ENCODE measurements around the gene MYNN.

Gene MYNN

DNA sequence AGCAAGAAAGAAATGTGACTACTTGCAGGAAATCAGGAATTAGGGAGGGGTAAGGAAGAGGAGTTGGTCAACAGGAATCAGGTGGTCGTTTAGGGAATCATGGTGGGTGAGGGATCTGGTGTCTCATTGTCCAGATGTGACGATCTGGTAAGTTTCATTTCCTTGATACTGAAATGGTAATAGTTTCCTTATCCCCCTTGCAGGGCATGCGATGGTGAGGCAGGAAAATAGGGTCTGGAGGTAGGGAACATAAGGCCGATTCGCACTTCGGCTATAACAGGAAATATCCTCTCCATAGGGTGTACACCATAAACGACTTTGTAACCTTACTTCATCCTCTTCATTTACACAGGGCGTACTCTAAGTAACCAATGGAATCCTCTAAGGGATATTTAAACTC is 40.1 kb downstream of the MYNN start:
- Histone ChIP-seq H3K27me3 (ENCODE audit: low read depth, low read length) (no peaks in the 10 kb centered on the region), H3K27ac (ENCODE audit: low read length) (no peak overlapping the region), H3K4me1 (ENCODE audit: control insufficient read depth in 1 of 2, insufficient read depth in 2 of 2, low read length in 2 of 2) (peaks cover 0 to 20% of the 10 kb centered on the region in 2 donors), H3K4me3 (ENCODE audit: low read depth in 1 of 2, low read length in 2 of 2) (peak overlapping the region; percentile 66 to 86), H3K9me3 (ENCODE audit: control insufficient read depth in 1 of 2, low read length in 2 of 2) (peaks cover 0 to 5% of the 10 kb centered on the region in 2 donors), H3K36me3 (ENCODE audit: control insufficient read depth in 1 of 2, insufficient read depth in 2 of 2, low read length in 2 of 2) (no peaks in the 10 kb centered on the region)

DNA sequence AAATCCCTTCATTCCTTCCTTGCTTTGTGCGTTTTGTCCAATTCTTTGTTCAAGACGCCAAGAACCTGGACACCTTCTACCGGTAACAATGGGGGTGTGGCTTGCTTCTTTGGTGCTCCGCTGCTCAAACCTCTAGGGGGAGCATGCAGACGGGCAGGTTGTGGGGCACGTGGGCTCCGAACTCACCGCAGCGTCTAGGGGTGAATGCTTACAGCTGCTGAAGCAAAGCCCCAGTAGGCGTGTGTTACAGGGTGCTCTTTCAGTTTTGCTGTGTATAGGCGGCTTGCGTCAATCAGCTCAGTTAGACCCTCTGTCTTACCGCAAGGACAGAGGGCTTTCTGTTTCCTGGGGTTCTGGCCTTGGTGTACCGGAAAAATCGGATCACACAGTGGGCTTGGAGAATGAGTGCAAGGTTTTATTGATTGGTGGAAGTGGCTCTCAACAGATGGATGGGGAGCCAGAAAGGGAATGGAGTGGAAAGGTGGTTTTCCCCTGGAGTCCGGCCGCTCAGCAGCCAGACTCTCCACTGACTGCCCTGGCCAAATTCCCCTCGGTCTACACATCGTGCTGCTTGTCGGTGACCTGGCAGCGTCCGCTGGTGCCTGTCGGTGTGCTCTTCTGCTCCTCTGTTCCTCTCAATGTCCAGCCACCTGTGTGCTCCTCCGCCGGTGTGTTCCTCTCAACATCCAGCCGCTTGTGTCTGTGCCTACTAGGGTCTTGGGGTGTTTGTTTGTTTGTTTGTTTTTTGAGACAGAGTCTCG is 40.7 kb downstream of the MYNN start:
- peaks cover 0 to 20% of the 10 kb centered on the region in 2 donors for H3K4me1 ChIP-seq (ENCODE audit: control insufficient read depth in 1 of 2, insufficient read depth in 2 of 2, low read length in 2 of 2)
- H3K27me3 ChIP-seq (ENCODE audit: low read depth, low read length) = no peaks in the 10 kb centered on the region
- no peaks in the 10 kb centered on the region for H3K36me3 ChIP-seq (ENCODE audit: control insufficient read depth in 1 of 2, insufficient read depth in 2 of 2, low read length in 2 of 2)
- no peak overlapping the region for H3K27ac ChIP-seq (ENCODE audit: low read length)
- H3K9me3 ChIP-seq (ENCODE audit: control insufficient read depth in 1 of 2, low read length in 2 of 2) = peaks cover 0 to 5% of the 10 kb centered on the region in 2 donors
- peak overlapping the region; percentile 66 to 86 for H3K4me3 ChIP-seq (ENCODE audit: low read depth in 1 of 2, low read length in 2 of 2)

DNA sequence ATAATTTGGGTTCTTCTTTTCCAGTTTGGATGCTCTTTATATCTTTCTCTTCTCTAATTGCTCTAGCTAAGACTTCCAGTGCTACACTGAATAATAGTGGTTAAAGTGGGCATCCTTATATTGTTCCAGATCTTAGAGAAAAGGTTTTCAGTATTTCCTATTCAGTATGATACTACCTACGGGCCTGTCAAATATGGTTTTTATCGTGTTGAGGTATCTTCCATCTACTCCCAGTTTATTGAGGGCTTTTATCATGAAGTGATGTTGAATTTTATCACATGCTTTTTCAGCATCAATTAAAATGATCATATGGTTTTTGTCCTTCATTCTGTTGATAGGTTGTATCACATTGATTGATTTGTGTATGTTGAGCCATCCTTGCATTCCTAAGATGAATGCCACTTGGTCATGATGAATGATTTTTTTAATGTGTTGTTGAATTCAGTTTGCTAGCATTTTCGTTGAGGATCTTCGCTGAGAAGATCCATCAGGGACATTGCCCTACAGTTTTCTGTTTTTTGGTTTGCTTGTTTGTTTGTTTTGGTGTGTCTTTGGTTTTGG is 42.5 kb downstream of the MYNN start:
- Histone ChIP-seq H3K4me1 (ENCODE audit: control insufficient read depth in 1 of 2, insufficient read depth in 2 of 2, low read length in 2 of 2) (peaks cover 0 to 20% of the 10 kb centered on the region in 2 donors), H3K9me3 (ENCODE audit: control insufficient read depth in 1 of 2, low read length in 2 of 2) (peaks cover 0 to 5% of the 10 kb centered on the region in 2 donors), H3K27ac (ENCODE audit: low read length) (no peak overlapping the region), H3K4me3 (ENCODE audit: low read depth in 1 of 2, low read length in 2 of 2) (no peak overlapping the region), H3K36me3 (ENCODE audit: control insufficient read depth in 1 of 2, insufficient read depth in 2 of 2, low read length in 2 of 2) (no peaks in the 10 kb centered on the region), H3K27me3 (ENCODE audit: low read depth, low read length) (no peaks in the 10 kb centered on the region)

DNA sequence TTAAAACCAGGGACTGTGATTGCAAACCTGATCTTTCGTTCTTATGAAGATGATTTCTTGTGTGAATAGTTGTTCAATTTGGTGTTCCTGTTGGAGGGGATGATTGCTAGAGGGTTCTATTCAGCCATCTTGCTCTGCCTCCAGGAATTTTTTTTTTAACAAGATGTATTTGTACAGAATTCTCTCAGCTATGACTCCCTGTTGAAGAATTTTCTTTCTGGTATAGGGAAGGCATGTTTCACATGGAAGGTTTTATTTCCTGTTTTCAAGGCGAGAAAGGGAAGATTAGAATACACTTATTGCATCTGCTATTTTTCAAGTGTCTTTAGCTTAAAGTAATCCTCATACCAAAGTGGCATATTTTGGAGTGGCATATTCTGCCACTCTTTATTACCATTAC is 45.1 kb downstream of the MYNN start:
- H3K36me3 ChIP-seq (ENCODE audit: control insufficient read depth in 1 of 2, insufficient read depth in 2 of 2, low read length in 2 of 2) = no peaks in the 10 kb centered on the region
- H3K27ac ChIP-seq (ENCODE audit: low read length) = no peak overlapping the region
- H3K4me3 ChIP-seq (ENCODE audit: low read depth in 1 of 2, low read length in 2 of 2) = no peak overlapping the region
- H3K4me1 ChIP-seq (ENCODE audit: control insufficient read depth in 1 of 2, insufficient read depth in 2 of 2, low read length in 2 of 2) = peaks cover 0 to 4% of the 10 kb centered on the region in 2 donors
- H3K27me3 ChIP-seq (ENCODE audit: low read depth, low read length) = no peaks in the 10 kb centered on the region
- peaks cover 0 to 5% of the 10 kb centered on the region in 2 donors for H3K9me3 ChIP-seq (ENCODE audit: control insufficient read depth in 1 of 2, low read length in 2 of 2)

DNA sequence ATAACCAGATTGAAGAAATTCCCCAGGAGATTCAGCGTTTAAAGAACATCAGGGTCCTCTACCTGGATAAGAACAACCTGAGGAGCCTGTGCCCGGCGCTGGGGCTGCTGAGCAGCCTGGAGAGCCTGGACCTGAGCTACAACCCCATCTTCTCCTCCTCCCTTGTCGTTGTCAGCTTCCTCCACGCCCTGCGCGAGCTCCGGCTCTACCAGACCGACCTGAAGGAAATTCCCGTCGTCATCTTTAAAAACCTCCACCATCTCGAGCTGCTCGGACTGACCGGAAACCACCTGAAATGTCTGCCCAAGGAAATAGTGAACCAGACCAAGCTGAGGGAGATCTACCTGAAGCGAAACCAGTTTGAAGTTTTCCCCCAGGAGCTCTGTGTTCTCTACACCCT is 48.9 kb downstream of the MYNN start:
- no peaks in the 10 kb centered on the region for H3K9me3 ChIP-seq (ENCODE audit: control insufficient read depth in 1 of 2, low read length in 2 of 2)
- no peak overlapping the region for H3K4me3 ChIP-seq (ENCODE audit: low read depth in 1 of 2, low read length in 2 of 2)
- no peaks in the 10 kb centered on the region for H3K36me3 ChIP-seq (ENCODE audit: control insufficient read depth in 1 of 2, insufficient read depth in 2 of 2, low read length in 2 of 2)
- no peaks in the 10 kb centered on the region for H3K27me3 ChIP-seq (ENCODE audit: low read depth, low read length)
- no peaks in the 10 kb centered on the region for H3K4me1 ChIP-seq (ENCODE audit: control insufficient read depth in 1 of 2, insufficient read depth in 2 of 2, low read length in 2 of 2)
- no peak overlapping the region for H3K27ac ChIP-seq (ENCODE audit: low read length)

DNA sequence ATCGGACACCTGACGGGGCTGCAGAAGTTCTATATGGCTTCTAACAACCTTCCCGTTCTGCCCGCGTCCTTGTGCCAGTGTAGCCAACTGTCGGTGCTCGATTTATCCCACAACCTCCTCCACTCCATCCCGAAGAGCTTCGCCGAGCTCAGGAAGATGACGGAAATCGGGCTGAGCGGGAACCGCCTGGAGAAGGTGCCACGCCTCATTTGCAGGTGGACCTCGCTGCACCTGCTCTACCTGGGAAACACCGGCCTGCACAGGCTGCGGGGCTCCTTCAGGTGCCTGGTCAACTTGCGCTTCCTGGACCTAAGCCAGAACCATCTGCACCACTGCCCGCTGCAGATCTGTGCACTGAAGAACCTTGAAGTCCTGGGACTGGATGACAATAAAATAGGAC is 49.3 kb downstream of the MYNN start:
- no peaks in the 10 kb centered on the region for H3K27me3 ChIP-seq (ENCODE audit: low read depth, low read length)
- no peak overlapping the region for H3K27ac ChIP-seq (ENCODE audit: low read length)
- no peaks in the 10 kb centered on the region for H3K36me3 ChIP-seq (ENCODE audit: control insufficient read depth in 1 of 2, insufficient read depth in 2 of 2, low read length in 2 of 2)
- H3K4me1 ChIP-seq (ENCODE audit: control insufficient read depth in 1 of 2, insufficient read depth in 2 of 2, low read length in 2 of 2) = no peaks in the 10 kb centered on the region
- no peaks in the 10 kb centered on the region for H3K9me3 ChIP-seq (ENCODE audit: control insufficient read depth in 1 of 2, low read length in 2 of 2)
- H3K4me3 ChIP-seq (ENCODE audit: low read depth in 1 of 2, low read length in 2 of 2) = no peak overlapping the region

DNA sequence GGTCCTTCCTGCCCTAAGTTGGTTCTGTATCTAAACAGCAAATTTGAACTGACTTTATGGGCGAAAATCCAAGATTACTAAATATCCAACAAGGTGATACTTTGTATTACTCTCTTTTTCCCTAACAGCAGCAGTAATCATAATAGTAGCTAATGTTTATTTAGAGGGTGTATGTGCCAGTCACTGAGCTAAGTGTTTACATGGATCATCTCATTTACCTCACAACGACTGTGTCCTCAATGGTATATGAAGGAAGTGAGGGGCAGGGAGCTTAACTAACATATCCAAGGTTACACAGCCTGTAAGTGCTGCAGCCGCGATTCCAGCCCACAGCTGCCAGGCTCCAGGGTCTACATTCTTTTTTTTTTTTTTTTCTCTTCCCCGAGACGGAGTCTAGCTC is 49.8 kb downstream of the MYNN start:
- H3K27me3 ChIP-seq (ENCODE audit: low read depth, low read length) = no peaks in the 10 kb centered on the region
- H3K4me3 ChIP-seq (ENCODE audit: low read depth in 1 of 2, low read length in 2 of 2) = no peak overlapping the region
- H3K36me3 ChIP-seq (ENCODE audit: control insufficient read depth in 1 of 2, insufficient read depth in 2 of 2, low read length in 2 of 2) = no peaks in the 10 kb centered on the region
- no peak overlapping the region for H3K27ac ChIP-seq (ENCODE audit: low read length)
- H3K9me3 ChIP-seq (ENCODE audit: control insufficient read depth in 1 of 2, low read length in 2 of 2) = no peaks in the 10 kb centered on the region
- H3K4me1 ChIP-seq (ENCODE audit: control insufficient read depth in 1 of 2, insufficient read depth in 2 of 2, low read length in 2 of 2) = no peaks in the 10 kb centered on the region

DNA sequence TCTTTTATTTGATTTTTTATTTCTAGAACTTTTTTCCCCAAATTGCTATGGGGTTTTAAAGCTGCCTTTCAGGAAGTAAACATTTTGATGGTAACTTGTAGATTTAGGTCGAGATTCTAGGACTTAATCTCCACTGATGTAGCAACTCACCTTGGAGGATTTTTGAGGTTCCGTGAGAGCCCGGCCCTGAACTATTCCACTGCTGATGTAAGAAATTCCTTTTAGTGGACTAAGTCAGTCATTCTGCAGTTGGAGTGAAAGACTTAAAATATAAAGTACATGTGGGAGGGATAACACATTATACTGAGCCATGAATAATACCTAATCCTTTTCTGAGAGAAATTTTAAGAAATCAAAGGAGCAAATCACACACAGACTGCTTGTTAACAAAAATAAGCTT is 52.1 kb downstream of the MYNN start:
- Histone ChIP-seq H3K4me3 (ENCODE audit: low read depth in 1 of 2, low read length in 2 of 2) (no peak overlapping the region), H3K4me1 (ENCODE audit: control insufficient read depth in 1 of 2, insufficient read depth in 2 of 2, low read length in 2 of 2) (no peaks in the 10 kb centered on the region), H3K9me3 (ENCODE audit: control insufficient read depth in 1 of 2, low read length in 2 of 2) (no peaks in the 10 kb centered on the region), H3K36me3 (ENCODE audit: control insufficient read depth in 1 of 2, insufficient read depth in 2 of 2, low read length in 2 of 2) (no peaks in the 10 kb centered on the region), H3K27ac (ENCODE audit: low read length) (no peak overlapping the region), H3K27me3 (ENCODE audit: low read depth, low read length) (no peaks in the 10 kb centered on the region)

DNA sequence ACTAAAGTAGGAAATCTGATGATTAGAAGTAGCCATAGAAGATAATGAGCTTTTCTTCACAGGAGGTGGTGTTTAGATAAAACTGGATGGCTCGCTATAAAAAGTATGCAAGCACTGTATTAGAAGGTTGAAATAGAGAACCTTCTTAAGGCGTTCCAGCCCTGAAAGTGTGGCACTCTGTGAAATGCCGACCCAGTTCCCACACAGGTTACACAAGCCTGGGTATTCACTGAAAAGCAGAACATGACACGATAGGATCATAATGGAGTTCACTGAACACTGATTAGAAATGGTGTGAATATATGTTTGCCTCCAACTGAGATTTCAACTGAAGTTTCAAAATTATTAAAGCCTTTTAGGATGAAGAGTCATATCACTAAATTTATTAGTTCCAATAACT is 54.5 kb downstream of the MYNN start:
- H3K9me3 ChIP-seq (ENCODE audit: control insufficient read depth in 1 of 2, low read length in 2 of 2) = no peaks in the 10 kb centered on the region
- H3K36me3 ChIP-seq (ENCODE audit: control insufficient read depth in 1 of 2, insufficient read depth in 2 of 2, low read length in 2 of 2) = no peaks in the 10 kb centered on the region
- no peak overlapping the region for H3K4me3 ChIP-seq (ENCODE audit: low read depth in 1 of 2, low read length in 2 of 2)
- no peak overlapping the region for H3K27ac ChIP-seq (ENCODE audit: low read length)
- no peaks in the 10 kb centered on the region for H3K4me1 ChIP-seq (ENCODE audit: control insufficient read depth in 1 of 2, insufficient read depth in 2 of 2, low read length in 2 of 2)
- H3K27me3 ChIP-seq (ENCODE audit: low read depth, low read length) = no peaks in the 10 kb centered on the region

DNA sequence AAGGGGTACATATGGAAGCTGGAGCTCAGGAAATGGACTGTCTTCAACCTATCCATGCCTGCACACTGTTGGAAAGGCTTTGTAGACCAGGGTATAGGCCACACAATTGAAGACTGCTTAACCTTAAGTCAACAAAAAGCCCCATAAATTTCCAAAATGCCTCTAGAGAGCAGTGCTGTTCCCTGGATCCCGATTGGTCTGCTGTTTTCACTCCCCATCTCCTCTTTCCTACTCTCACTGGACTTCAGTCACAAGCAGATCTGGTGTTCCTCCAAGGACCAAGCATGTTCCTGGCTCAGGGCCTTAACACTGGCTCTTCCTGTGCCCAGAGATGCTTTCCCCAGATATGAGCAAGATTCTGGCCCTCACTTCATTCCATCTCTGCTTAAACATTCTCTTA is 62.3 kb downstream of the MYNN start:
- Histone ChIP-seq H3K9me3 (ENCODE audit: control insufficient read depth in 1 of 2, low read length in 2 of 2) (peaks cover 0 to 1% of the 10 kb centered on the region in 2 donors), H3K36me3 (ENCODE audit: control insufficient read depth in 1 of 2, insufficient read depth in 2 of 2, low read length in 2 of 2) (no peaks in the 10 kb centered on the region), H3K4me3 (ENCODE audit: low read depth in 1 of 2, low read length in 2 of 2) (no peak overlapping the region), H3K27me3 (ENCODE audit: low read depth, low read length) (no peaks in the 10 kb centered on the region), H3K4me1 (ENCODE audit: control insufficient read depth in 1 of 2, insufficient read depth in 2 of 2, low read length in 2 of 2) (no peaks in the 10 kb centered on the region), H3K27ac (ENCODE audit: low read length) (no peak overlapping the region)

DNA sequence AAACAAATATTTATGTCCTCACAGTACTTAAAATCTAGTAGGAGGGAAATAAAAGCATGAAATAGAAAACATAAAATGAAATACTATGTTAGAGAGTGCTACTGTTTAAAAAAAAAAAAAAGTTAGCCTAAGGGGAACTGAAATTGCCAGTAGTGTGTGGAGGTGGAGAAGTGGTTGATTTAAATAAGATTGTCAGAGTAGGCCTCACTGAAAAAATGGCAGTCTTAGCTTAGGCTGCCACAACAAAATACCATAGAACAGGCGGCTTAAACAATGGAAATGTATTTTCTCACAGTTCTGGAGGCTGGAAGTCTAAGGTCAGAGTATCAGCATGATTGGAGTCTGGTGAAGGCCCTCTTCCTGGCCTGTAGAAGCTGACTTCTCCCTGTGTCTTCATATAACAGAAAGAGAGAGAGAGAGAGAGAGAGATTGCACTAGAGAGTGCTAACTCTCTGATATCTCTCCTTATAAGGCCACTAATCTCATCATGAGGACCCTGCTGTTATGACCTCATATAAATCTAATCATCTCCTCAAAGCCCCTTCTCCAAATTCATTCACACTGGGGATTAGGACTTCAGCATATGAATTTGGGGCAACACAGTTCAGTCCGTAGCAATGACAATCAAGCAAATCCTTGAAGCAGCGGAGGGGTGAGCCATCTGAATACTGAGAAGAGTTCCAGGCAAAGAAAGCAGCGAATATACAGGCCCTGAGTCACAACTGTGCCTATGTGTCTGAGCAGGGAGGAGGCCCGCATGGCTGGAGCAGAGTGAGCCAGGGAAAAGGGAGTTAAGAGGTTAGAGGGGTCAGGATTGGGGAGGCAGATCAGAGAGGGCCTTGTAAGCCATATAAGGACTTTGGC is 63.1 kb downstream of the MYNN start:
- Histone ChIP-seq H3K4me1 (ENCODE audit: control insufficient read depth in 1 of 2, insufficient read depth in 2 of 2, low read length in 2 of 2) (no peaks in the 10 kb centered on the region), H3K36me3 (ENCODE audit: control insufficient read depth in 1 of 2, insufficient read depth in 2 of 2, low read length in 2 of 2) (no peaks in the 10 kb centered on the region)

More for the DNA sequence above, 63.1 kb downstream of the MYNN start:
- Histone ChIP-seq H3K27me3 (ENCODE audit: low read depth, low read length) (no peaks in the 10 kb centered on the region), H3K4me3 (ENCODE audit: low read depth in 1 of 2, low read length in 2 of 2) (no peak overlapping the region), H3K27ac (ENCODE audit: low read length) (no peak overlapping the region), H3K9me3 (ENCODE audit: control insufficient read depth in 1 of 2, low read length in 2 of 2) (peaks cover 0 to 2% of the 10 kb centered on the region in 2 donors)
